GM23338 (cell line): ENCODE measurements around the gene FDXR. TPM values are rescaled to one million over a fixed set of nuclear protein-coding genes. Genes with fewer than 3 reads are reported as not detected.

ENCODE experiments used
- ATAC-seq: fragments of 200-7000 bp; cut with Tn5 transposase; 3 replicates; pipeline ENCODE4 v1.9.1; 2020
- DNase-seq: peaks from one replicate; pipeline ENCODE4 v3.0.0-alpha.2; 2015; ENCODE audit warnings: low spot score
- H2AFZ ChIP-seq: fragments of 200-600 bp; sonication (generic); 2 replicates; pipeline ENCODE4 v1.8.0; 2016; ENCODE audit warnings: antibody characterized with exemption, mild to moderate bottlenecking, moderate library complexity
- H3F3A ChIP-seq: fragments of 200-600 bp; sonication (generic); replicated peaks from 2 replicates; pipeline ENCODE4 v1.8.0; 2017; ENCODE audit warnings: antibody characterized with exemption, mixed run types, low read depth
- H3K27ac ChIP-seq: fragments of 200-600 bp; sonication (generic); 2 replicates; pipeline ENCODE4 v1.6.1; 2016; ENCODE audit warnings: low read depth
- H3K27me3 ChIP-seq: fragments of 200-600 bp; sonication (generic); 2 replicates; pipeline ENCODE4 v1.8.0; 2016; ENCODE audit warnings: mild to moderate bottlenecking, mixed run types, moderate library complexity; ENCODE audit not compliant: insufficient read depth
- H3K36me3 ChIP-seq: fragments of 200-600 bp; sonication (generic); 2 replicates; pipeline ENCODE4 v1.8.0; 2016; ENCODE audit warnings: mild to moderate bottlenecking; ENCODE audit not compliant: insufficient read depth
- H3K4me1 ChIP-seq: fragments of 200-600 bp; sonication (generic); 2 replicates; pipeline ENCODE4 v1.8.0; 2016; ENCODE audit warnings: mild to moderate bottlenecking, moderate library complexity; ENCODE audit not compliant: insufficient read depth
- H3K4me2 ChIP-seq: fragments of 200-600 bp; sonication (generic); 2 replicates; pipeline ENCODE4 v1.7.1; 2017; ENCODE audit warnings: mixed run types
- H3K4me3 ChIP-seq: fragments of 200-600 bp; sonication (generic); 2 replicates; pipeline ENCODE4 v1.6.1; 2016; ENCODE audit warnings: mixed run types
- H3K79me2 ChIP-seq: fragments of 200-600 bp; sonication (generic); replicated peaks from 2 replicates; pipeline ENCODE4 v1.8.0; 2017; ENCODE audit warnings: mild to moderate bottlenecking; ENCODE audit not compliant: insufficient read depth
- H3K9me2 ChIP-seq: fragments of 200-600 bp; sonication (generic); 2 replicates; pipeline ENCODE4 v1.8.0; 2017; ENCODE audit not compliant: insufficient read depth
- H4K20me1 ChIP-seq: fragments of 200-600 bp; sonication (generic); replicated peaks from 2 replicates; pipeline ENCODE4 v1.8.0; 2017; ENCODE audit warnings: mild to moderate bottlenecking; ENCODE audit not compliant: insufficient read depth
- H3K27ac Mint-ChIP-seq: 2 replicates; pipeline ENCODE4 v1.8.0; 2020; ENCODE audit warnings: inconsistent platforms, mild to moderate bottlenecking, moderate library complexity, mixed read lengths
- H3K27me3 Mint-ChIP-seq: 3 replicates; pipeline ENCODE4 v1.8.0; 2022; ENCODE audit warnings: low read depth, mild to moderate bottlenecking, moderate library complexity, mixed read lengths, inconsistent platforms; ENCODE audit not compliant: insufficient read depth, poor library complexity
- H3K36me3 Mint-ChIP-seq: 3 replicates; pipeline ENCODE4 v1.8.0; 2021; ENCODE audit warnings: low read depth, mild to moderate bottlenecking, inconsistent platforms, moderate library complexity, mixed read lengths
- H3K4me1 Mint-ChIP-seq: 3 replicates; pipeline ENCODE4 v1.8.0; 2020; ENCODE audit warnings: mild to moderate bottlenecking, inconsistent platforms, mixed read lengths
- H3K4me3 Mint-ChIP-seq: 3 replicates; pipeline ENCODE4 v1.8.0; 2021; ENCODE audit warnings: moderate library complexity, mild to moderate bottlenecking, inconsistent platforms, mixed read lengths
- H3K9me3 Mint-ChIP-seq: 3 replicates; pipeline ENCODE4 v1.8.0; 2020; ENCODE audit warnings: moderate library complexity, mild to moderate bottlenecking, inconsistent platforms, mixed read lengths
- EZH2 ChIP-seq: fragments of 200-600 bp; sonication (generic); IDR thresholded peaks from one replicate; pipeline ENCODE4 v1.8.0; 2017; ENCODE audit warnings: antibody characterized with exemption, mild to moderate bottlenecking, low read depth; ENCODE audit not compliant: unreplicated experiment
- NANOG ChIP-seq: IDR thresholded peaks from 2 replicates; pipeline ENCODE4 v1.6.1; 2016; ENCODE audit warnings: antibody characterized with exemption, borderline replicate concordance
- POLR2AphosphoS5 ChIP-seq: IDR thresholded peaks from 2 replicates; pipeline ENCODE4 v1.6.1; 2016; ENCODE audit warnings: antibody characterized with exemption, low read depth
- ZNF331 ChIP-seq: fragments of 250-450 bp; sonication (Bioruptor Pico); IDR thresholded peaks from 2 replicates; pipeline ENCODE4 v1.5.0; 2020; ENCODE audit warnings: low read depth, mild to moderate bottlenecking, moderate library complexity
- polyA plus RNA-seq: library from polyadenylated mRNA; unstranded; fragments of >200 nt; fragmentation: Nextera tagmentation; extraction: Ambion mirVana; gene quantifications from 2 replicates; pipeline ENCODE4 v1.2.1, GENCODE V29; 2016
- total RNA-seq: library from RNA; depleted of rRNA; stranded (reverse); fragments of >200 nt; shearing (Covaris generic); gene quantifications from 2 replicates; pipeline ENCODE4 v1.2.3, GENCODE V29; 2014
- TF ChIP-seq, protein P1 (sequence below): IDR thresholded peaks from one replicate; pipeline ENCODE4 v1.6.1; 2018; ENCODE audit warnings: antibody characterized with exemption; ENCODE audit not compliant: unreplicated experiment
- TF ChIP-seq, protein P2 (sequence below): IDR thresholded peaks from 2 replicates; pipeline ENCODE4 v1.6.1; 2016; ENCODE audit warnings: antibody characterized with exemption
- TF ChIP-seq, protein P3 (sequence below), 2 experiments: fragments of 200-600 bp in 1 of 2; sonication (generic) in 1 of 2; conservative IDR thresholded peaks; 2 replicates each; pipeline versions ENCODE4 v1.5.1 to v1.6.1; 2016 to 2017; ENCODE audit warnings: antibody characterized with exemption in 2 of 2, low read depth in 2 of 2, mild to moderate bottlenecking in 2 of 2, moderate library complexity in 1 of 2

Gene FDXR
- total and polyA plus RNA-seq, 2 experiments from 2014 or later, result 21.7 to 33.1 TPM

DNA sequence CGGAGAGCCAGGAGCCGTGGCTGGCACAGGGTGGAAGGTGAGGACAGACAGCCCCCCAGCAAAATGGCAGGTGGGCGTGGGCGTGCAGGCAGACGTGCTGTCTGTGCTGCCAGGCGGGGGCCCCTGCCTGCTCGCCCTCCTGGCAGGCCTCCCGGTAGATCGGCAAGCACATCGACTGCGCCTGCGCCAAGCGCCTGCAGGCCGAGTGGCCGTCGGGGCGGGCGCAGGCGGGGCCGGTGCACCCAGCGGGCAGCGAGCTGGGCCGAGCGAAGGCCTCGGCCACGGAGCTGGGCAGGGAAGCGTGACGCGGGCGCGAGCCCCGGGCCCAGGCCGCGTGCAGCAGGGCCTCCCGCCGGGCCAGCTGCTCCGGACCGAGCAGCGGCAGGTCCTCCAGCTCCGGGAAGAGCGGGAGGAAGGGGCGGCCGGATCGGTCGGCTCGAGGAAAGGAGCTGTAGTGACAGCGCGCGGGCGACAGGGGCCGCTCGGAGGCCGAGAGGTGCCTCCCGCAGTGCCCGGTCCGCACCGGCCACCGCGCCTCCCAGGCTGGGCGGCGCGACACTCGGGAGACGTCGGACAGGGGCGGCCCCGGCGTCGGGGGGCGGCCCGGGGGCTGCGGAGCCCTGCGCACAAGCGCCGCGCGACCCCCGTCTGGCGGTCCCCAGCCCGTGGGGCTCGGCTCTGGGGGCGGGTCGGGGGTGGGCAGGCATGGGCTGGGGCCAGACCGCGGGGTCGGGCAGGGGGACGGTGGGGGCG, 30.0 kb downstream of the FDXR start:
- no peaks in the 10 kb centered on the region for H3K36me3 ChIP-seq
- peaks cover 5% of the 10 kb centered on the region; the same call in 1 of the 2 replicates for H4K20me1 ChIP-seq
- H3K4me2 ChIP-seq, result peak overlapping the region; percentile 76
- H3K9me3 Mint-ChIP-seq, result no peaks in the 10 kb centered on the region
- H3K27me3 ChIP-seq, result peaks cover 62% of the 10 kb centered on the region
- H3K4me1 Mint-ChIP-seq, result peaks cover 32% of the 10 kb centered on the region
- no peak overlapping the region for H3K27ac ChIP-seq
- no peaks in the 10 kb centered on the region for H3K79me2 ChIP-seq
- no peak overlapping the region for H3K4me3 Mint-ChIP-seq
- peak overlapping the region; percentile 52; the same call in 1 of the 2 replicates for H3K4me3 ChIP-seq
- TF ChIP-seq, protein P1, sequence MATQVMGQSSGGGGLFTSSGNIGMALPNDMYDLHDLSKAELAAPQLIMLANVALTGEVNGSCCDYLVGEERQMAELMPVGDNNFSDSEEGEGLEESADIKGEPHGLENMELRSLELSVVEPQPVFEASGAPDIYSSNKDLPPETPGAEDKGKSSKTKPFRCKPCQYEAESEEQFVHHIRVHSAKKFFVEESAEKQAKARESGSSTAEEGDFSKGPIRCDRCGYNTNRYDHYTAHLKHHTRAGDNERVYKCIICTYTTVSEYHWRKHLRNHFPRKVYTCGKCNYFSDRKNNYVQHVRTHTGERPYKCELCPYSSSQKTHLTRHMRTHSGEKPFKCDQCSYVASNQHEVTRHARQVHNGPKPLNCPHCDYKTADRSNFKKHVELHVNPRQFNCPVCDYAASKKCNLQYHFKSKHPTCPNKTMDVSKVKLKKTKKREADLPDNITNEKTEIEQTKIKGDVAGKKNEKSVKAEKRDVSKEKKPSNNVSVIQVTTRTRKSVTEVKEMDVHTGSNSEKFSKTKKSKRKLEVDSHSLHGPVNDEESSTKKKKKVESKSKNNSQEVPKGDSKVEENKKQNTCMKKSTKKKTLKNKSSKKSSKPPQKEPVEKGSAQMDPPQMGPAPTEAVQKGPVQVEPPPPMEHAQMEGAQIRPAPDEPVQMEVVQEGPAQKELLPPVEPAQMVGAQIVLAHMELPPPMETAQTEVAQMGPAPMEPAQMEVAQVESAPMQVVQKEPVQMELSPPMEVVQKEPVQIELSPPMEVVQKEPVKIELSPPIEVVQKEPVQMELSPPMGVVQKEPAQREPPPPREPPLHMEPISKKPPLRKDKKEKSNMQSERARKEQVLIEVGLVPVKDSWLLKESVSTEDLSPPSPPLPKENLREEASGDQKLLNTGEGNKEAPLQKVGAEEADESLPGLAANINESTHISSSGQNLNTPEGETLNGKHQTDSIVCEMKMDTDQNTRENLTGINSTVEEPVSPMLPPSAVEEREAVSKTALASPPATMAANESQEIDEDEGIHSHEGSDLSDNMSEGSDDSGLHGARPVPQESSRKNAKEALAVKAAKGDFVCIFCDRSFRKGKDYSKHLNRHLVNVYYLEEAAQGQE, result no peak
- TF ChIP-seq, protein P2, sequence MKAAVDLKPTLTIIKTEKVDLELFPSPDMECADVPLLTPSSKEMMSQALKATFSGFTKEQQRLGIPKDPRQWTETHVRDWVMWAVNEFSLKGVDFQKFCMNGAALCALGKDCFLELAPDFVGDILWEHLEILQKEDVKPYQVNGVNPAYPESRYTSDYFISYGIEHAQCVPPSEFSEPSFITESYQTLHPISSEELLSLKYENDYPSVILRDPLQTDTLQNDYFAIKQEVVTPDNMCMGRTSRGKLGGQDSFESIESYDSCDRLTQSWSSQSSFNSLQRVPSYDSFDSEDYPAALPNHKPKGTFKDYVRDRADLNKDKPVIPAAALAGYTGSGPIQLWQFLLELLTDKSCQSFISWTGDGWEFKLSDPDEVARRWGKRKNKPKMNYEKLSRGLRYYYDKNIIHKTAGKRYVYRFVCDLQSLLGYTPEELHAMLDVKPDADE, result no peak
- TF ChIP-seq NANOG (no peak), POLR2AphosphoS5 (0 out of 2 replicates have a peak, but pooled peaks have one; percentile 28), ZNF331 (CRISPR knock-in tag) (no peak)
- TF ChIP-seq, protein P3, sequence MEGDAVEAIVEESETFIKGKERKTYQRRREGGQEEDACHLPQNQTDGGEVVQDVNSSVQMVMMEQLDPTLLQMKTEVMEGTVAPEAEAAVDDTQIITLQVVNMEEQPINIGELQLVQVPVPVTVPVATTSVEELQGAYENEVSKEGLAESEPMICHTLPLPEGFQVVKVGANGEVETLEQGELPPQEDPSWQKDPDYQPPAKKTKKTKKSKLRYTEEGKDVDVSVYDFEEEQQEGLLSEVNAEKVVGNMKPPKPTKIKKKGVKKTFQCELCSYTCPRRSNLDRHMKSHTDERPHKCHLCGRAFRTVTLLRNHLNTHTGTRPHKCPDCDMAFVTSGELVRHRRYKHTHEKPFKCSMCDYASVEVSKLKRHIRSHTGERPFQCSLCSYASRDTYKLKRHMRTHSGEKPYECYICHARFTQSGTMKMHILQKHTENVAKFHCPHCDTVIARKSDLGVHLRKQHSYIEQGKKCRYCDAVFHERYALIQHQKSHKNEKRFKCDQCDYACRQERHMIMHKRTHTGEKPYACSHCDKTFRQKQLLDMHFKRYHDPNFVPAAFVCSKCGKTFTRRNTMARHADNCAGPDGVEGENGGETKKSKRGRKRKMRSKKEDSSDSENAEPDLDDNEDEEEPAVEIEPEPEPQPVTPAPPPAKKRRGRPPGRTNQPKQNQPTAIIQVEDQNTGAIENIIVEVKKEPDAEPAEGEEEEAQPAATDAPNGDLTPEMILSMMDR (conservative IDR thresholded peaks at IDR 0.05; ENCODE audit: low read depth in 2 of 2), result peak in 1 of 2 experiments; percentile 76; a peak in 2 of 4 replicates
- H3F3A ChIP-seq, result 0 out of 2 replicates have a peak, but pooled peaks cover 7% of the 10 kb centered on the region
- no peaks in the 10 kb centered on the region for H3K9me2 ChIP-seq
- DNase-seq, result peak; percentile 89
- H3K4me1 ChIP-seq, result peaks cover 10% of the 10 kb centered on the region; the same call in 1 of the 2 replicates
- no peaks in the 10 kb centered on the region; the same call in 2 of the 3 replicates for H3K36me3 Mint-ChIP-seq
- peaks cover 45% of the 10 kb centered on the region for H3K27me3 Mint-ChIP-seq
- peak; percentile 73 for ATAC-seq
- H2AFZ ChIP-seq, result no peak overlapping the region
- H3K27ac Mint-ChIP-seq, result no peak overlapping the region

DNA sequence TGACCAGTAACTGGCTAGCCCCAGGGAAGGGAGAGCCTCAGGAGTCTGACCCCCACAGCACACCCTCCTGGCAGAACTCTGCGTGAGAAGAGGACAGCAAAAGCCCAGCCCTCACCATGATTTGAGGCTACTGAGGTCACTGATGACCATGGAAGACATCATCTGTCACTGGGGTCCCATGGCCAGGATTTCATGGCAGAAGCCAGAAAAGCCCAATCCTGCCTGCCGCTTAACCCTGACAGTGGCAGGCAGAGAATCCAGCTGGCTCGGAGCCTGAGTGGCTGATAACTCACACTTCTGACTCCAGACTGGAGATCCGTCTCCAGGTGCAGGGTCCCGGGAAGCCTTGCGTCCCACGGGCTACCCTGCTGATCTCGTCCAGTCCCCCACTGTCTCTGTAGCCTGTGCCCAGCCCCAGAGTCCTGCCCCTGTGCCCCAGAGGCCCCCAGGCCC, 30.6 kb downstream of the FDXR start:
- Histone ChIP-seq H3K27ac (no peak overlapping the region), H4K20me1 (peaks cover 5% of the 10 kb centered on the region; the same call in 1 of the 2 replicates), H2AFZ (no peak overlapping the region), H3K27me3 (peaks cover 58% of the 10 kb centered on the region), H3F3A (0 out of 2 replicates have a peak, but pooled peaks cover 7% of the 10 kb centered on the region), H3K36me3 (no peaks in the 10 kb centered on the region), H3K9me2 (no peaks in the 10 kb centered on the region), H3K79me2 (no peaks in the 10 kb centered on the region), H3K4me3 (peak overlapping the region; percentile 52; the same call in 1 of the 2 replicates), H3K4me1 (peaks cover 10% of the 10 kb centered on the region; the same call in 1 of the 2 replicates), H3K4me2 (peak overlapping the region; percentile 76)
- ATAC-seq (peak; percentile 14), DNase-seq (peak; percentile 23)
- no peaks in the 10 kb centered on the region; the same call in 2 of the 3 replicates for H3K36me3 Mint-ChIP-seq
- peaks cover 45% of the 10 kb centered on the region for H3K27me3 Mint-ChIP-seq
- H3K27ac Mint-ChIP-seq, result no peak overlapping the region
- no peaks in the 10 kb centered on the region for H3K9me3 Mint-ChIP-seq
- H3K4me1 Mint-ChIP-seq, result peaks cover 32% of the 10 kb centered on the region
- TF ChIP-seq EZH2, result no peak
- TF ChIP-seq, protein P3 (conservative IDR thresholded peaks at IDR 0.05; ENCODE audit: low read depth in 2 of 2), result 0 out of 4 replicates have a peak, but pooled peaks of 1 of the 2 experiments have one; percentile 13
- peak overlapping the region; percentile 49; the same call in 2 of the 3 replicates for H3K4me3 Mint-ChIP-seq
